PC-3 (cell line): ENCODE measurements around the gene FXYD5.

Source experiments
- CTCF ChIP-seq: fragments of 300-600 bp; sonication (generic); conservative IDR thresholded peaks from 2 replicates; pipeline ENCODE4 v1.5.1; 2017; ENCODE audit warnings: antibody characterized with exemption, low read depth, mild to moderate bottlenecking, low read length
- EZH2 ChIP-seq: fragments of 300-600 bp; sonication (generic); IDR thresholded peaks from one replicate; pipeline ENCODE4 v1.6.1; 2017; ENCODE audit warnings: antibody characterized with exemption, mild to moderate bottlenecking, low read length; ENCODE audit not compliant: unreplicated experiment
- EZH2phosphoT487 ChIP-seq: fragments of 300-600 bp; sonication (generic); IDR thresholded peaks from 2 replicates; pipeline ENCODE4 v1.6.1; 2018; ENCODE audit warnings: mild to moderate bottlenecking, antibody characterized with exemption, low read length, borderline replicate concordance

DNA sequence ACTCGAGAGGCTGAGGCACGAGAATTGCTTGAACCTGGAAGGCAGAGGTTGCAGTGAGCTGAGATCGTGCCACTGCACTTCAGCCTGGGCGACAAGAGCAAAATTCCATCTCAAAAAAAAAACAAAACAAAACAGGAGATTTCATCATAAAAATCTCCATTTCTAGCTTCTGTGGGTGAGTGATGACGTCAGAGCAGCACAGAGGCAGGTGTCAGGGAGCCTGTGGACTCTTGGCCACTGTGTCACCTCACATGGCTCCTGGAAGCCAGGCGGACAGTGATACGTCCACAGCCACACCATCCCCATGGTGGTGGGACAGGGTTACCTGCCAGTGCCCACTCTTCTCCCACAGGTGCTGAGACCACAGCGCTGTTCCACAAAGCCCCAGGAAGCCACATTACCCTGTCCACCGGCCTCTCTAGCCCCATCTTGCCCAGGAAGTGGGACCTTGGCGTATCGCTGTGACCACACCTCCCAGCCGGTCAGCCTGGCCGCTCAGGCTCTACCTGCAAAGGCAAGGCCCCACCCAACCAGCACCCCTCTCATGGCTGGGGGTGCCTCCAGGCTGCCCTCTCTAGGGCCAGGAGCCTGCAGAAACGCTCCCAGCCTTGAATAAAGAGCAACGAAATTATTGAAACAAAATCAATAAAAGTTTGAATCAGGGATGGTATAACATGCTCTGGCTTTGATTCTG lies 41.4 kb upstream of the FXYD5 start:
- TF ChIP-seq CTCF = no peak
- TF ChIP-seq EZH2 = no peak
- no peak for TF ChIP-seq EZH2phosphoT487
